Endothelial cell of umbilical vein (primary cell): ENCODE data around the gene CD300H. TPM values are rescaled to one million over a fixed set of nuclear protein-coding genes. Genes with fewer than 3 reads are reported as not detected.

Source experiments
- BruUV-seq: library from RNA; stranded (reverse); fragments of 400-500 nt; replicated peaks from 2 replicates; lab custom pipeline; 2021; lab: Mats Ljungman, UMichigan
- CTCF ChIA-PET: fragments of 300-600, 350-600 bp; sonication (Branson Sonifier 250); formaldehyde crosslinking; loops from one replicate; lab custom pipeline; 2021; ENCODE audit warnings: antibody characterized with exemption, inconsistent platforms; lab: Charles Lee
- POLR2A ChIA-PET: fragments of 300-600, 350-600 bp; sonication (Branson Sonifier 250); formaldehyde crosslinking; loops from one replicate; lab custom pipeline; 2021; ENCODE audit warnings: antibody characterized with exemption, inconsistent platforms; lab: Charles Lee
- DNase-seq: peaks from one replicate; pipeline ENCODE4 v3.0.0-alpha.2; 2011; ENCODE audit warnings: low read depth, low spot score
- FAIRE-seq: peaks from 2 replicates; lab custom pipeline; 2011; peaks lifted over from hg19 to GRCh38; lab: Jason Lieb, UNC
- H2AFZ ChIP-seq: 2 replicates; pipeline ENCODE4 v1.6.0; 2012; ENCODE audit warnings: low read depth, low read length, control low read depth, inconsistent platforms
- H3K27ac ChIP-seq: 2 replicates; pipeline ENCODE4 v1.5.1; 2011; ENCODE audit warnings: low read depth, mild to moderate bottlenecking, control low read depth, low read length, moderate library complexity; ENCODE audit not compliant: insufficient read depth
- H3K27me3 ChIP-seq, 2 experiments: 2 replicates each; pipeline versions ENCODE4 v1.6.0 to v1.6.1; 2011; ENCODE audit warnings: low read length in 2 of 2, mixed read lengths in 1 of 2; ENCODE audit not compliant: control insufficient read depth in 2 of 2, insufficient read depth in 2 of 2
- H3K36me3 ChIP-seq, 2 experiments: 2 replicates in 1 of 2; 3 replicates in 1 of 2; pipeline ENCODE4 v1.5.1; 2011; ENCODE audit warnings: low read length in 2 of 2, mild to moderate bottlenecking in 1 of 2, moderate library complexity in 1 of 2; ENCODE audit not compliant: control insufficient read depth in 2 of 2, insufficient read depth in 2 of 2; ENCODE audit errors: extremely low read depth in 1 of 2
- H3K4me1 ChIP-seq: 3 replicates; pipeline ENCODE4 v1.5.1; 2011; ENCODE audit warnings: mild to moderate bottlenecking, low read length; ENCODE audit not compliant: control insufficient read depth, insufficient read depth; ENCODE audit errors: extremely low read depth
- H3K4me2 ChIP-seq: 2 replicates; pipeline ENCODE4 v1.6.1; 2011; ENCODE audit warnings: low read length, control low read depth, mixed read lengths; ENCODE audit not compliant: insufficient read depth
- H3K4me3 ChIP-seq, 3 experiments: fragments of 200-600 bp in 1 of 3; sonication (generic), shearing (Covaris generic) in 1 of 3; replicated peaks in 1 of 3; 2 replicates each; pipeline ENCODE4 v1.5.1; 2011 to 2016; ENCODE audit warnings: control low read depth in 3 of 3, low read length in 3 of 3, mild to moderate bottlenecking in 2 of 3, inconsistent platforms in 1 of 3, low read depth in 1 of 3, moderate library complexity in 1 of 3; ENCODE audit not compliant: insufficient read depth in 1 of 3
- H3K79me2 ChIP-seq: 2 replicates; pipeline ENCODE4 v1.6.0; 2012; ENCODE audit warnings: low read length, inconsistent platforms; ENCODE audit not compliant: control insufficient read depth, insufficient read depth
- H3K9ac ChIP-seq: replicated peaks from 2 replicates; pipeline ENCODE3; 2011; ENCODE audit warnings: low read length, control low read depth; ENCODE audit not compliant: insufficient read depth; ENCODE audit errors: extremely low read depth
- H3K9me1 ChIP-seq: replicated peaks from 3 replicates; pipeline ENCODE4 v1.6.0; 2011; ENCODE audit warnings: mild to moderate bottlenecking, low read length; ENCODE audit not compliant: control insufficient read depth, insufficient read depth; ENCODE audit errors: extremely low read depth
- H3K9me3 ChIP-seq: replicated peaks from 2 replicates; pipeline ENCODE4 v1.5.1; 2012; ENCODE audit warnings: low read length, inconsistent platforms; ENCODE audit not compliant: control insufficient read depth, insufficient read depth
- H4K20me1 ChIP-seq: replicated peaks from 2 replicates; pipeline ENCODE3; 2011; ENCODE audit warnings: mild to moderate bottlenecking, low read length; ENCODE audit not compliant: control insufficient read depth, insufficient read depth; ENCODE audit errors: extremely low read depth
- CTCF ChIP-seq, 2 donors: IDR thresholded peaks; 1 replicate in 1 of 2; 2 replicates in 1 of 2; pipeline ENCODE4 v1.5.1; 2011; ENCODE audit warnings: low read length in 2 of 2, mild to moderate bottlenecking in 2 of 2, moderate library complexity in 2 of 2, control low read depth in 1 of 2, inconsistent platforms in 1 of 2, low read depth in 1 of 2; ENCODE audit not compliant: insufficient read depth in 1 of 2; ENCODE audit errors: extremely low read depth in 1 of 2
- EZH2 ChIP-seq: IDR thresholded peaks from 2 replicates; pipeline ENCODE4 v1.6.1; 2012; ENCODE audit warnings: borderline replicate concordance, low read depth, mild to moderate bottlenecking, moderate library complexity, low read length, inconsistent platforms; ENCODE audit not compliant: severe bottlenecking
- FOS ChIP-seq: IDR thresholded peaks from 2 replicates; pipeline ENCODE4 v1.6.1; 2011; ENCODE audit warnings: mild to moderate bottlenecking, low read length, moderate library complexity, borderline replicate concordance; ENCODE audit not compliant: insufficient read depth
- GATA2 ChIP-seq: IDR thresholded peaks from 2 replicates; pipeline ENCODE4 v1.7.0; 2011; ENCODE audit warnings: low read depth, mild to moderate bottlenecking, moderate library complexity, mixed read lengths, low read length; ENCODE audit not compliant: insufficient read length, insufficient read depth
- JUN ChIP-seq: IDR thresholded peaks from 2 replicates; pipeline ENCODE4 v1.6.1; 2011; ENCODE audit warnings: borderline replicate concordance, low read depth; ENCODE audit not compliant: insufficient read length, insufficient read depth
- MYC ChIP-seq: IDR thresholded peaks from one replicate; pipeline ENCODE4 v1.6.1; 2011; ENCODE audit warnings: mild to moderate bottlenecking, low read depth, low read length
- POLR2A ChIP-seq: IDR thresholded peaks from 2 replicates; pipeline ENCODE4 v1.6.1; 2012; ENCODE audit warnings: low read depth, mild to moderate bottlenecking, control low read depth, low read length
- POLR2AphosphoS5 ChIP-seq: IDR thresholded peaks from 2 replicates; pipeline ENCODE4 v1.6.1; 2012; ENCODE audit warnings: low read depth, mild to moderate bottlenecking, control low read depth, low read length, moderate library complexity; ENCODE audit not compliant: insufficient read depth
- dilution Hi-C: fragments of 300-500 bp; cut with MboI; formaldehyde crosslinking; loops from one replicate; pipeline ENCODE4 v1.15.0; 2019; ENCODE audit warnings: low sequenced_read_pairs; ENCODE audit not compliant: extremely low pct_ligation_motif_present
- intact Hi-C: fragments of 100-400 bp; cut with micrococcal nuclease; formaldehyde crosslinking; loops from one replicate; pipeline ENCODE4 v1.10.0; 2022
- polyA plus RNA-seq, 4 experiments: library from polyadenylated mRNA; depleted of rRNA in 3 of 4; stranded (reverse) in 3 of 4; unstranded in 1 of 4; fragments of >200 nt; gene quantifications; 2 replicates each; pipeline versions ENCODE4 v1.2.1 to v1.2.3, GENCODE V29; 2011 to 2012; ENCODE audit warnings: missing spikeins in 1 of 4
- total RNA-seq: library from RNA; stranded (reverse); gene quantifications from 2 replicates; pipeline ENCODE4 v1.2.3, GENCODE V29; 2021
- TF ChIP-seq, protein P1 (sequence below): IDR thresholded peaks from 2 replicates; pipeline ENCODE4 v1.6.1; 2011; ENCODE audit not compliant: insufficient read depth, insufficient read length

The CD300H gene
- total and polyA plus RNA-seq, 2 donors (not counting 3 experiments of a cell fraction or from before 2014, with no cell fraction given), result not detected

GRCh38 chr17:74523308-74523707, 44.0 kb downstream of the CD300H start:
- no TSS peak for BruUV-seq
- no peaks in the 10 kb centered on the region for H4K20me1 ChIP-seq
- DNase-seq (no peak), FAIRE-seq (no peak)
- H3K27ac ChIP-seq, result no peak overlapping the region
- ChIA-PET POLR2A (no interaction called here), CTCF (no interaction called here)
- H3K27me3 ChIP-seq, result no peaks in the 10 kb centered on the region
- no peaks in the 10 kb centered on the region for H3K9me1 ChIP-seq
- H3K4me3 ChIP-seq, result no peak overlapping the region
- H3K36me3 ChIP-seq, result no peaks in the 10 kb centered on the region
- H3K9me3 ChIP-seq, result peaks cover 2% of the 10 kb centered on the region
- H3K4me2 ChIP-seq, result no peak overlapping the region
- intact Hi-C loops (no loop called here), dilution Hi-C loops (no loop called here)
- no peaks in the 10 kb centered on the region for H3K79me2 ChIP-seq
- TF ChIP-seq FOS, result no peak
- no peak for TF ChIP-seq MYC
- no peak overlapping the region for H3K9ac ChIP-seq
- H2AFZ ChIP-seq, result no peak overlapping the region
- H3K4me1 ChIP-seq, result no peaks in the 10 kb centered on the region

- intact Hi-C loops, result no loop called here
- Histone ChIP-seq H3K9me3 (peaks cover 2% of the 10 kb centered on the region), H3K9ac (no peak overlapping the region), H3K79me2 (no peaks in the 10 kb centered on the region), H4K20me1 (no peaks in the 10 kb centered on the region), H3K27me3 (no peaks in the 10 kb centered on the region), H3K4me2 (no peak overlapping the region), H2AFZ (no peak overlapping the region), H3K4me1 (no peaks in the 10 kb centered on the region), H3K4me3 (no peak overlapping the region), H3K27ac (no peak overlapping the region), H3K36me3 (no peaks in the 10 kb centered on the region), H3K9me1 (no peaks in the 10 kb centered on the region)
- dilution Hi-C loops, result no loop called here
- ChIA-PET CTCF (no interaction called here), POLR2A (no interaction called here)
- FAIRE-seq (no peak), DNase-seq (no peak)
- TF ChIP-seq, protein P1, sequence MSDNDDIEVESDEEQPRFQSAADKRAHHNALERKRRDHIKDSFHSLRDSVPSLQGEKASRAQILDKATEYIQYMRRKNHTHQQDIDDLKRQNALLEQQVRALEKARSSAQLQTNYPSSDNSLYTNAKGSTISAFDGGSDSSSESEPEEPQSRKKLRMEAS, result no peak
- no peak for TF ChIP-seq GATA2
- no peak for TF ChIP-seq JUN
- TF ChIP-seq POLR2A, result no peak
- no peak for TF ChIP-seq CTCF (IDR thresholded peaks at IDR 0.05; ENCODE audit: extremely low read depth in 1 of 2, insufficient read depth in 1 of 2, low read depth in 1 of 2, low read length in 2 of 2)
- TF ChIP-seq FOS, result no peak
- TF ChIP-seq POLR2AphosphoS5, result no peak
- TF ChIP-seq MYC, result no peak
- TF ChIP-seq EZH2, result no peak
- no TSS peak for BruUV-seq
These were observed 44.8 kb downstream of the CD300H start for GRCh38 chr17:74522381-74523105.
